Neuronal stem cell (in vitro differentiated cells): ENCODE results near the gene ARHGAP12.

ENCODE experiments used
- DNase-seq: peaks from one replicate; pipeline ENCODE4 v3.0.0-alpha.2; 2013; ENCODE audit warnings: low spot score
- H2AFZ ChIP-seq: one replicate; pipeline ENCODE4 v1.6.1; 2013; ENCODE audit warnings: mild to moderate bottlenecking, low read length, inconsistent platforms
- H2AK5ac ChIP-seq: 2 replicates; pipeline ENCODE4 v1.6.1; 2013; ENCODE audit warnings: low read depth, mild to moderate bottlenecking, inconsistent platforms, low read length, moderate library complexity, mixed read lengths
- H2BK120ac ChIP-seq: 2 replicates; pipeline ENCODE4 v1.6.1; 2013; ENCODE audit warnings: low read depth, mild to moderate bottlenecking, inconsistent platforms, low read length, moderate library complexity, mixed read lengths
- H2BK12ac ChIP-seq: one replicate; pipeline ENCODE4 v1.6.1; 2013; ENCODE audit warnings: low read length, inconsistent platforms
- H2BK15ac ChIP-seq: 2 replicates; pipeline ENCODE4 v1.6.1; 2013; ENCODE audit warnings: mild to moderate bottlenecking, low read length, inconsistent platforms, mixed read lengths
- H2BK5ac ChIP-seq: one replicate; pipeline ENCODE4 v1.6.1; 2013; ENCODE audit warnings: inconsistent platforms, mild to moderate bottlenecking, low read length, moderate library complexity
- H3K14ac ChIP-seq: one replicate; pipeline ENCODE4 v1.6.1; 2013; ENCODE audit warnings: low read length, inconsistent platforms
- H3K18ac ChIP-seq: 2 replicates; pipeline ENCODE4 v1.6.1; 2013; ENCODE audit warnings: low read length, inconsistent platforms
- H3K23ac ChIP-seq: 2 replicates; pipeline ENCODE4 v1.6.1; 2013; ENCODE audit warnings: low read depth, mild to moderate bottlenecking, mixed read lengths, low read length, inconsistent platforms; ENCODE audit not compliant: poor library complexity
- H3K27ac ChIP-seq: replicated peaks from 3 replicates; pipeline ENCODE4 v1.5.1; 2013; ENCODE audit warnings: low read length, inconsistent platforms
- H3K27me3 ChIP-seq, 3 experiments: 2 replicates each; pipeline ENCODE4 v1.6.1; 2013; ENCODE audit warnings: low read length in 3 of 3, mild to moderate bottlenecking in 2 of 3, inconsistent platforms in 1 of 3, low read depth in 1 of 3, mixed read lengths in 1 of 3, moderate library complexity in 1 of 3; ENCODE audit not compliant: control insufficient read depth in 3 of 3, insufficient read depth in 3 of 3
- H3K36me3 ChIP-seq, 2 donors: replicated peaks in 1 of 2; 2 replicates each; pipeline ENCODE4 v1.6.1; 2013; ENCODE audit warnings: low read length in 2 of 2; ENCODE audit not compliant: control insufficient read depth in 2 of 2, insufficient read depth in 2 of 2
- H3K4ac ChIP-seq: 2 replicates; pipeline ENCODE4 v1.6.1; 2013; ENCODE audit warnings: inconsistent platforms, mild to moderate bottlenecking, low read length, moderate library complexity
- H3K4me1 ChIP-seq, 2 donors: 1 replicate in 1 of 2; 2 replicates in 1 of 2; pipeline ENCODE4 v1.6.1; 2013; ENCODE audit warnings: low read length in 2 of 2, low read depth in 1 of 2; ENCODE audit not compliant: control insufficient read depth in 2 of 2, insufficient read depth in 1 of 2
- H3K4me2 ChIP-seq: one replicate; pipeline ENCODE4 v1.6.1; 2013; ENCODE audit warnings: mild to moderate bottlenecking, low read length, inconsistent platforms; ENCODE audit not compliant: insufficient read depth, poor library complexity, severe bottlenecking
- H3K4me3 ChIP-seq, 2 donors: 2 replicates each; pipeline ENCODE4 v1.5.1; 2013; ENCODE audit warnings: low read length in 2 of 2, mild to moderate bottlenecking in 2 of 2, inconsistent platforms in 1 of 2, moderate library complexity in 1 of 2
- H3K79me1 ChIP-seq: one replicate; pipeline ENCODE4 v1.6.1; 2013; ENCODE audit warnings: low read depth, mild to moderate bottlenecking, inconsistent platforms, low read length, moderate library complexity
- H3K9ac ChIP-seq: one replicate; pipeline ENCODE4 v1.6.1; 2013; ENCODE audit warnings: mild to moderate bottlenecking, low read depth, low read length, inconsistent platforms; ENCODE audit not compliant: poor library complexity
- H3K9me3 ChIP-seq, 2 donors: replicated peaks in 1 of 2; 2 replicates each; pipeline versions ENCODE3 to v1.6.1; 2013; ENCODE audit warnings: low read length in 2 of 2, mild to moderate bottlenecking in 2 of 2, inconsistent platforms in 1 of 2, low read depth in 1 of 2, mixed read lengths in 1 of 2, moderate library complexity in 1 of 2; ENCODE audit not compliant: control insufficient read depth in 2 of 2, insufficient read depth in 1 of 2
- H4K8ac ChIP-seq: one replicate; pipeline ENCODE4 v1.6.1; 2013; ENCODE audit warnings: low read depth, mild to moderate bottlenecking, inconsistent platforms, low read length, moderate library complexity
- H4K91ac ChIP-seq: one replicate; pipeline ENCODE4 v1.6.1; 2013; ENCODE audit warnings: low read length, low read depth, mild to moderate bottlenecking, inconsistent platforms; ENCODE audit not compliant: poor library complexity
- WGBS, 2 donors: extraction: QIAGEN DNeasy Blood & Tissue Kit; methylation state at CpG; one replicate each; pipeline ENCODE4 v1.1.7; 2013; ENCODE audit warnings: missing lambda C conversion rate in 2 of 2, mixed read lengths in 1 of 2; ENCODE audit not compliant: insufficient read length in 2 of 2, insufficient replicate concordance in 1 of 2; ENCODE audit errors: extremely low coverage in 2 of 2; 5-methylcytosine and 5-hydroxymethylcytosine counted together

ARHGAP12 gene

DNA sequence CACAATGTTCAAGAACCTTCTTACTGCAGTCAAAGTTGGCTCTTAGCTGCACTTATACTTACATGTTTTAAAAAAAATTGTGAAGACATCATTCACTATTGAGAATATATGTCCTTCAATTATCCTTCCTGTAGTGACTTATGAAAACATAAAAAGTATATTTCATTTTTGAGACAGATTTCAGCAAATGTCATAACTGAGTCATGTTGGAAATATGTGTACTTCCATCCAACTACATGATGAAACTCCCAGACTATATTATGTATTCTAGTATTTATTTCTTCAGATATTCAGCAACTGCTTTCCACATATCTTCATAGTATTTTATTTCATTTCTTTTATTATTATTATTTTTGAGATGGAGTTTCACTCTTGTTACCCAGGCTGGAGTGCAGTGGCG, 160.2 kb downstream of the ARHGAP12 start:
- no peak overlapping the region for H3K18ac ChIP-seq
- no peak overlapping the region for H4K8ac ChIP-seq
- no peak overlapping the region for H3K4me2 ChIP-seq
- no peak overlapping the region for H2BK15ac ChIP-seq
- no peak overlapping the region for H3K9ac ChIP-seq
- no CpG with 5 or more reads among the region's 1 CpG for WGBS, 2 donors
- no peak overlapping the region for H2BK5ac ChIP-seq
- H2AK5ac ChIP-seq = no peak overlapping the region
- no peak overlapping the region for H3K4me3 ChIP-seq
- H3K4ac ChIP-seq = no peak overlapping the region
- H2BK12ac ChIP-seq = no peak overlapping the region
- H3K27me3 ChIP-seq = no peaks in the 10 kb centered on the region
- H3K14ac ChIP-seq = no peak overlapping the region
- DNase-seq = no peak
- no peak overlapping the region for H3K27ac ChIP-seq
- H3K4me1 ChIP-seq = peaks cover 0 to 8% of the 10 kb centered on the region in 2 donors
- H3K9me3 ChIP-seq = peaks cover 0 to 2% of the 10 kb centered on the region in 2 donors
- no peaks in the 10 kb centered on the region for H3K79me1 ChIP-seq
- no peak overlapping the region for H4K91ac ChIP-seq
- H3K23ac ChIP-seq = no peak overlapping the region
- no peak overlapping the region for H2AFZ ChIP-seq
- no peaks in the 10 kb centered on the region for H3K36me3 ChIP-seq
- H2BK120ac ChIP-seq = no peak overlapping the region

DNA sequence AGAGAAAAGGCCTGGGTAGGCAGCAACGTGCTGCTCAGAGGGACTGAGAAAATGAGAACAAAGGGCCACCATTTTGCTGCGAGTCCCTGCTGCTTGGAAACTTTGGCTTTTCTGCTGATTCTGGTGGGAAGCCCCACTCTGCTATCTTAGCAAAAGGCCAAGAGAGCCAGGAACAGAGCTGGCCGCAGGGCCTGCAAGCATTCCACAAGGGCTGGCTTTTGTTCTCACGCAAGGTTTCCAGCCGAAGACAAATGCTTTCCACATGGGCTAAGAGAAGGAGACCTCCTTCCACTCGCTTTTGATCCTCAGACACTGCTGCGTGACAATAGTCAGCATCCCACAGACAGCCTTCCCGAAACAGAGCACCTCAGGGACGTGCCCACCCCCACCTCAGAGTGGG, 163.1 kb downstream of the ARHGAP12 start:
- peak overlapping the region; percentile 0 for H2BK12ac ChIP-seq
- H3K27ac ChIP-seq = peak overlapping the region; percentile 26
- H2AFZ ChIP-seq = peak overlapping the region; percentile 90
- H3K18ac ChIP-seq = peak overlapping the region; percentile 68
- H3K4me1 ChIP-seq = peaks cover 0 to 13% of the 10 kb centered on the region in 2 donors
- peak overlapping the region; percentile 34 for H2BK15ac ChIP-seq
- no peak overlapping the region for H3K4ac ChIP-seq
- no peaks in the 10 kb centered on the region for H3K36me3 ChIP-seq
- H3K14ac ChIP-seq = no peak overlapping the region
- no peak overlapping the region for H4K8ac ChIP-seq
- no peak overlapping the region for H3K4me3 ChIP-seq
- H2BK120ac ChIP-seq = peak overlapping the region; percentile 88
- H3K79me1 ChIP-seq = no peaks in the 10 kb centered on the region
- no peaks in the 10 kb centered on the region for H3K27me3 ChIP-seq
- WGBS, 2 donors = no CpG with 5 or more reads among the region's 9 CpGs
- no peak overlapping the region for H2BK5ac ChIP-seq
- no peak overlapping the region for H3K4me2 ChIP-seq
- H4K91ac ChIP-seq = peak overlapping the region; percentile 93
- no peak overlapping the region for H3K9ac ChIP-seq
- DNase-seq = no peak
- H3K9me3 ChIP-seq = peaks cover 0 to 2% of the 10 kb centered on the region in 2 donors
- peak overlapping the region; percentile 16 for H2AK5ac ChIP-seq
- H3K23ac ChIP-seq = no peak overlapping the region

DNA sequence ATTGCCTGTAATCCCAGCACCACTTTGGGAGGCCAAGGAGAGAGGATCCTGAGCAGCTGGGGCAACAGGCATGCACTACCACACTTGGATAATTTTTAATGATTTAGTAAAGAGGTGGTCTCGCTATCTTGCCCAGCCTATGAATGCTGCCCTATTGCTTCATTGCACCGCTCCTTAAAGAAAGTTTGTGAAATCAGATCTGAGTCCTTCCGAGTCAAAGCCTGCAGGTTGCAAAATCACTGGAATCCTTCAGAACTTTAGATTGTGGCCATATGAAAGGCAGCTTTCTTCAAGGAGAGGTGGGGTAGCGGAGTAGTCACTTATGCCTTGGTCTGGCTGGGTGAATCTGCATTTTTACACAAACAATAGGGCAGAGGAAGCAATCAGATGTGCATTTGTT, 166.3 kb downstream of the ARHGAP12 start:
- Histone ChIP-seq H2BK12ac (no peak overlapping the region), H3K27me3 (no peaks in the 10 kb centered on the region)

DNA sequence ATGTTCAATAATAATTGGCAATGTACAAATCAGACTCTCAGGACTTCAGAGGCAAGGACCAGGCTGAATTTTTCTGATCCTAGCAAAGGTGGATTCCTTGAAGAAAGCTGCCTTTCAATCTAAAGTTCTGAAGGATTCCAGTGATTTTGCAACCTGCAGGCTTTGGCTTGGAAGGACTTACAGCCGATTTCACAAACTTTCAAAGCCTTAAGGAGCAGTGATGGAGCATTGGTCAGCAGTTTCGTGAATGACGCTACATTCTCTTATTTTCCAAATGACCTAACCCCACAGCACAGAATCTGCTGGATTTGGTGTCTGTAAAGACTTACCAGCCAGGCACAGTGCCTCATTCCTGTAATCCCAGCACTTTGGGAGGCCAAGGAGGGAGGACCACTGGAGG, 167.5 kb downstream of the ARHGAP12 start:
- Histone ChIP-seq H4K8ac (no peak overlapping the region), H3K9ac (no peak overlapping the region), H3K9me3 (peaks cover 0 to 2% of the 10 kb centered on the region in 2 donors), H2BK120ac (no peak overlapping the region), H3K18ac (no peak overlapping the region), H3K79me1 (no peaks in the 10 kb centered on the region), H2AK5ac (no peak overlapping the region), H3K4me3 (no peak overlapping the region), H2BK15ac (no peak overlapping the region), H2BK12ac (no peak overlapping the region), H3K14ac (no peak overlapping the region), H3K4ac (no peak overlapping the region), H3K4me1 (peaks cover 5 to 29% of the 10 kb centered on the region in 2 donors), H2AFZ (peak overlapping the region; percentile 89), H4K91ac (no peak overlapping the region), H3K27ac (peak overlapping the region; percentile 86), H3K36me3 (no peaks in the 10 kb centered on the region), H3K4me2 (no peak overlapping the region), H3K27me3 (no peaks in the 10 kb centered on the region), H3K23ac (no peak overlapping the region), H2BK5ac (no peak overlapping the region)
- no peak for DNase-seq
- WGBS, 2 donors = no CpG with 5 or more reads among the region's 3 CpGs

More for the DNA sequence above, 166.3 kb downstream of the ARHGAP12 start:
- Histone ChIP-seq H4K8ac (no peak overlapping the region), H2AFZ (no peak overlapping the region), H3K18ac (no peak overlapping the region), H3K4me1 (peaks cover 5 to 20% of the 10 kb centered on the region in 2 donors), H2AK5ac (no peak overlapping the region), H3K23ac (no peak overlapping the region), H2BK5ac (no peak overlapping the region), H3K79me1 (no peaks in the 10 kb centered on the region), H3K9me3 (peaks cover 0 to 2% of the 10 kb centered on the region in 2 donors), H4K91ac (no peak overlapping the region), H3K14ac (no peak overlapping the region), H3K4ac (no peak overlapping the region), H3K9ac (no peak overlapping the region), H3K4me2 (no peak overlapping the region), H3K36me3 (no peaks in the 10 kb centered on the region), H2BK15ac (no peak overlapping the region), H3K4me3 (no peak overlapping the region), H2BK120ac (no peak overlapping the region), H3K27ac (no peak overlapping the region)
- WGBS, 2 donors = no CpG with 5 or more reads among the region's 4 CpGs
- no peak for DNase-seq
